ENCODE measurements around the gene XKR7. TPM values are rescaled to one million over a fixed set of nuclear protein-coding genes. Genes with fewer than 3 reads are reported as not detected.

Gene XKR7
- total and polyA plus RNA-seq, 2 donors (not counting 1 experiment from before 2014, with no cell fraction given) = 0.05 to 0.12 TPM

- H3K4me3 Mint-ChIP-seq = peak overlapping the region; percentile 99
- DNase-seq (no peak), ATAC-seq (ENCODE audit: low read depth) (no peak)
- H4K20me1 ChIP-seq (ENCODE audit: control insufficient read depth, insufficient read depth, low read length, poor library complexity, severe bottlenecking) = peaks cover 53% of the 10 kb centered on the region
- ChIA-PET CTCF (interaction anchor here (0.8 to 7.4 kb wide), 10 partner anchors 10 to 140 kb away, joined by 3 to 187 read pairs (median 13); no protein-coding TSS in a partner anchor), POLR2A (no interaction called here)
- H3K9ac ChIP-seq (ENCODE audit: low read length) = peak overlapping the region; percentile 91
- no peaks in the 10 kb centered on the region for H3K27me3 ChIP-seq (replicated peaks in 1 of 4; ENCODE audit: control extremely low read depth in 1 of 4, control insufficient read depth in 3 of 4, insufficient read depth in 4 of 4, low read length in 3 of 4)
- peaks cover 14% of the 10 kb centered on the region for H3K27me3 Mint-ChIP-seq
- H3K4me1 ChIP-seq (ENCODE audit: control insufficient read depth in 2 of 2, insufficient read depth in 2 of 2, low read length in 2 of 2) = peaks cover 14 to 18% of the 10 kb centered on the region in 2 donors
- TF ChIP-seq EZH2 (IDR thresholded peaks at IDR 0.05; ENCODE audit: borderline replicate concordance, insufficient read depth, low read depth, low read length, poor library complexity, severe bottlenecking) (no peak), CTCF (IDR thresholded peaks at IDR 0.05) (no peak)
- H3K36me3 ChIP-seq (replicated peaks in 1 of 2; ENCODE audit: control extremely low read depth in 1 of 2, control insufficient read depth in 1 of 2, extremely low read depth in 1 of 2, insufficient read depth in 2 of 2, low read length in 1 of 2) = peaks cover 0 to 38% of the 10 kb centered on the region in 2 experiments
- no peaks in the 10 kb centered on the region for H3K9me3 Mint-ChIP-seq (ENCODE audit: insufficient read depth)
- peak overlapping the region; percentile 94 for H2AFZ ChIP-seq (ENCODE audit: insufficient read depth, low read depth, low read length, poor library complexity, severe bottlenecking)
- peak overlapping the region; percentile 65 to 91 (median 86) for H3K4me3 ChIP-seq (ENCODE audit: control extremely low read depth in 1 of 5, extremely low read depth in 1 of 5, insufficient read depth in 1 of 5, low read depth in 2 of 5, low read length in 4 of 5)
- peak overlapping the region; percentile 95 for H3K4me2 ChIP-seq (replicated peaks; ENCODE audit: low read depth, low read length, poor library complexity, severe bottlenecking)
- WGBS (ENCODE audit: insufficient coverage) = 9% methylated on average over 6 of the region's 6 CpGs
- H3K27ac ChIP-seq (ENCODE audit: low read length in 2 of 2) = peak overlapping the region in 1 of 2 donors; percentile 88
- peaks cover 28% of the 10 kb centered on the region for H3K79me2 ChIP-seq (ENCODE audit: control insufficient read depth, insufficient read depth, low read length)
- peaks cover 0 to 4% (median 3%) of the 10 kb centered on the region in 3 donors for H3K9me3 ChIP-seq (ENCODE audit: control extremely low read depth in 1 of 3, control insufficient read depth in 2 of 3, insufficient read depth in 1 of 3, low read length in 2 of 3)
- peak overlapping the region; percentile 98 for H3K27ac Mint-ChIP-seq
- H3K4me1 Mint-ChIP-seq = peaks cover 28% of the 10 kb centered on the region
- intact Hi-C loops (cut with micrococcal nuclease) = no loop called here
These were observed 16.8 kb upstream of the XKR7 start for GRCh38 chr20:31951203-31951529.

Data from B cell (primary cell).